GM18511 (cell line): ENCODE results near the gene MTA2.

Source experiments
- ATAC-seq: cut with Tn5 transposase; IDR thresholded peaks from one replicate; pipeline ENCODE4 v1.9.1; 2021; ENCODE audit warnings: mild to moderate bottlenecking, moderate library complexity; ENCODE audit not compliant: unreplicated experiment

MTA2 gene

GRCh38 chr11:62548545-62549335 lies 52.9 kb downstream of the MTA2 start:
- no peak for ATAC-seq

- ATAC-seq, result no peak
Measured at GRCh38 chr11:62547691-62548281, 53.9 kb downstream of the MTA2 start.

- no peak for ATAC-seq
Measured at GRCh38 chr11:62546929-62547625, 54.6 kb downstream of the MTA2 start.

GRCh38 chr11:62546244-62546928 lies 55.3 kb downstream of the MTA2 start, which contains the start of gene AHNAK:
TSS of gene AHNAK (minus strand) at chr11:62546806. CDS start at chr11:62536098, 10,708 bp downstream.
- ATAC-seq, result no peak

GRCh38 chr11:62545437-62546243 lies 56.0 kb downstream of the MTA2 start:
- no peak for ATAC-seq

GRCh38 chr11:62544581-62545436 lies 56.9 kb downstream of the MTA2 start:
- ATAC-seq, result no peak

GRCh38 chr11:62543680-62544444 lies 57.8 kb downstream of the MTA2 start:
- ATAC-seq, result no peak
